ENCODE data around the gene CASP8. TPM values are rescaled to one million over a fixed set of nuclear protein-coding genes. Genes with fewer than 3 reads are reported as not detected.

The CASP8 gene
- total and polyA plus RNA-seq, 2 of the 13 experiments (the other 11 are each of a cell fraction or from before 2014, with no cell fraction given), result 25.0 to 52.8 TPM

DNA sequence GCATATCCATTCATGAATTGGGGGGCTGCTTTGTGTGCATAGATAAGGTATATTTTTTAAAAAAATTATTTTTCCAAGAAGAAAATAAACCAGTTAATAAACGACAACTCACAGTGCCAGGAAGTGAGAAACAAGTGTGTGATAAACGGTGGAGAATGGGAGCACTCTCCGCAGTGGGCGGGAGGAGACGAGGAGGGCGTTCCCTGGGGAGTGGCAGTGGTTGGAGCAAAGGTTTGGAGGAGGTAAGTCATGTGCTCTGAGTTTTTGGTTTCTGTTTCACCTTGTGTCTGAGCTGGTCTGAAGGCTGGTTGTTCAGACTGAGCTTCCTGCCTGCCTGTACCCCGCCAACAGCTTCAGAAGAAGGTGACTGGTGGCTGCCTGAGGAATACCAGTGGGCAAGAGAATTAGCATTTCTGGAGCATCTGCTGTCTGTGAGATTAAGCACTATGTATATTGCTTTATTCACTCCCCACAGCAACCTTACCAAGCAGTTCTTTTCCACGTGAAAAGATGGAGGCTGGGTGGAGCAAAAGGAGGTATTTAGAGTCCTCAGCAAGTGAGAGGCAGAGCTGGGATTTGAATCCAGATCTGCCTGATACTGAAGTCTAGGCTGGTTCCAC, 27.0 kb upstream of the CASP8 start (continued):
- TF ChIP-seq FOXK1 (CRISPR knock-in tag; IDR thresholded peaks at IDR 0.05; ENCODE audit: borderline replicate concordance, low read depth) (peak; percentile 39; the same call in 1 of the 2 replicates), TOPORS (CRISPR knock-in tag; IDR thresholded peaks at IDR 0.05) (0 out of 2 replicates have a peak, but pooled peaks have one; percentile 5), ZNF775 (CRISPR knock-in tag; IDR thresholded peaks at IDR 0.05; ENCODE audit: borderline replicate concordance) (peak; percentile 83; the same call in 1 of the 2 replicates), FOXO1 (CRISPR knock-in tag; IDR thresholded peaks at IDR 0.05) (peak; percentile 53; the same call in 1 of the 2 replicates), NR2F2 (IDR thresholded peaks at IDR 0.05; ENCODE audit: borderline replicate concordance, low read depth) (peak; percentile 36; the same call in 1 of the 2 replicates), ARNT2 (CRISPR knock-in tag; IDR thresholded peaks at IDR 0.05; ENCODE audit: low read depth) (peak; percentile 86), RBFOX2 (IDR thresholded peaks at IDR 0.05; ENCODE audit: low read depth, low read length) (peak; percentile 67), SIN3A (IDR thresholded peaks at IDR 0.05; ENCODE audit: borderline replicate concordance, low read depth, low read length) (peak; percentile 96), ZNF580 (CRISPR knock-in tag; IDR thresholded peaks at IDR 0.05; ENCODE audit: borderline replicate concordance, low read depth) (no peak; the same call in 1 of the 2 replicates), BRD4 (CRISPR knock-in tag; IDR thresholded peaks at IDR 0.05) (peak; percentile 20; the same call in 1 of the 2 replicates), ZNF350 (CRISPR knock-in tag; IDR thresholded peaks at IDR 0.05; ENCODE audit: borderline replicate concordance, low read depth) (peak; percentile 14; the same call in 1 of the 2 replicates), GABPA (IDR thresholded peaks at IDR 0.05; ENCODE audit: low read depth, low read length) (no peak), GABPA (CRISPR knock-in tag; IDR thresholded peaks at IDR 0.05; ENCODE audit: low read depth) (peak; percentile 67; the same call in 1 of the 2 replicates), TSC22D2 (CRISPR knock-in tag; IDR thresholded peaks at IDR 0.05; ENCODE audit: borderline replicate concordance) (0 out of 2 replicates have a peak, but pooled peaks have one; percentile 19), MYNN (CRISPR knock-in tag; IDR thresholded peaks at IDR 0.05; ENCODE audit: low read depth) (no peak), ZFYVE20 (CRISPR knock-in tag; IDR thresholded peaks at IDR 0.05; ENCODE audit: borderline replicate concordance, low read depth) (no peak), PAXIP1 (CRISPR knock-in tag; conservative IDR thresholded peaks at IDR 0.05) (peak; percentile 46; the same call in 1 of the 2 replicates), ZNF737 (CRISPR knock-in tag; IDR thresholded peaks at IDR 0.05; ENCODE audit: borderline replicate concordance) (no peak), ZNF598 (CRISPR knock-in tag; IDR thresholded peaks at IDR 0.05; ENCODE audit: borderline replicate concordance) (peak; percentile 47; the same call in 1 of the 2 replicates), POLR2AphosphoS5 (IDR thresholded peaks at IDR 0.05; ENCODE audit: low read depth, low read length) (peak; percentile 97), HMGXB4 (CRISPR knock-in tag; IDR thresholded peaks at IDR 0.05; ENCODE audit: borderline replicate concordance in 1 of 2, low read depth in 1 of 2) (peak in 1 of 2 experiments; percentile 56; a peak in 2 of 4 replicates), MED1 (CRISPR knock-in tag; IDR thresholded peaks at IDR 0.05) (peak; percentile 64), ZNF614 (CRISPR knock-in tag; IDR thresholded peaks at IDR 0.05; ENCODE audit: borderline replicate concordance) (peak; percentile 65; the same call in 1 of the 2 replicates)

Data from HepG2 (cell line).